DND-41 (cell line): ENCODE results near the gene GID8.

ENCODE experiments used
- EZH2 ChIP-seq: IDR thresholded peaks from 3 replicates; pipeline ENCODE4 v1.6.1; 2012; ENCODE audit warnings: borderline replicate concordance, low read depth, mild to moderate bottlenecking, moderate library complexity, low read length, inconsistent platforms; ENCODE audit not compliant: severe bottlenecking
- TF ChIP-seq, protein P1 (sequence below): IDR thresholded peaks from 2 replicates; pipeline ENCODE4 v1.5.1; 2012; ENCODE audit warnings: borderline replicate concordance, low read length, moderate library complexity, mild to moderate bottlenecking; ENCODE audit not compliant: poor library complexity, severe bottlenecking; ENCODE audit errors: extremely low read depth

DNA sequence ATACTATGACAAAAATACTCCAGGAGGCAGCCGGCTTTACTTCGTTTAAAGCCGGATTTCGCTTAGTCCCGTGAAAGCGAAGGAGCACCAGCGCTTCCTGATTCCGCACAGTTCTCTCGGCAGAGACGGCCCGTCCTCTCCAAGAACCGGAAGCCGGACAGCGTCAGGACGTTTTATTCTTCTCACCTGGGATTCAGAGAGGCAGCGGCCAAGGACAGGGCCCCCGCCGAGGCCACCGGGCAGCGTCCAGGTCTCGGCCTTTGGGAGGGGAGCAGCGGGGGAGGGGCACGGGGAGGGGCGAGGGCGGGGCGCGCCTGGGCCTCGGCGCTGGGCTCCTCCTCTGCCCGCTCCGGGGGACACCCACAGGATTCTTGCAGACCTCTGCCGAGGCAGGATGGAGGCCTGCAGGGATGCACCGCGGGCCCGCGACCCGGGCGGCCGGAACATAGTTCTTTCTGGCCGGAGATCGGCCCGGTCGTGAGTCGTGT, 8.9 kb upstream of the GID8 start:
- TF ChIP-seq, protein P1, sequence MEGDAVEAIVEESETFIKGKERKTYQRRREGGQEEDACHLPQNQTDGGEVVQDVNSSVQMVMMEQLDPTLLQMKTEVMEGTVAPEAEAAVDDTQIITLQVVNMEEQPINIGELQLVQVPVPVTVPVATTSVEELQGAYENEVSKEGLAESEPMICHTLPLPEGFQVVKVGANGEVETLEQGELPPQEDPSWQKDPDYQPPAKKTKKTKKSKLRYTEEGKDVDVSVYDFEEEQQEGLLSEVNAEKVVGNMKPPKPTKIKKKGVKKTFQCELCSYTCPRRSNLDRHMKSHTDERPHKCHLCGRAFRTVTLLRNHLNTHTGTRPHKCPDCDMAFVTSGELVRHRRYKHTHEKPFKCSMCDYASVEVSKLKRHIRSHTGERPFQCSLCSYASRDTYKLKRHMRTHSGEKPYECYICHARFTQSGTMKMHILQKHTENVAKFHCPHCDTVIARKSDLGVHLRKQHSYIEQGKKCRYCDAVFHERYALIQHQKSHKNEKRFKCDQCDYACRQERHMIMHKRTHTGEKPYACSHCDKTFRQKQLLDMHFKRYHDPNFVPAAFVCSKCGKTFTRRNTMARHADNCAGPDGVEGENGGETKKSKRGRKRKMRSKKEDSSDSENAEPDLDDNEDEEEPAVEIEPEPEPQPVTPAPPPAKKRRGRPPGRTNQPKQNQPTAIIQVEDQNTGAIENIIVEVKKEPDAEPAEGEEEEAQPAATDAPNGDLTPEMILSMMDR, result no peak
- no peak for TF ChIP-seq EZH2
